Uterus (tissue), 2 donors: ENCODE measurements around the gene SUGP1.

ENCODE experiments used
- POLR2A ChIP-seq, 2 donors: fragments of 450-650 bp; IDR thresholded peaks; one replicate each; pipeline ENCODE4 v1.6.1; 2016; ENCODE audit warnings: antibody characterized with exemption in 2 of 2, mild to moderate bottlenecking in 1 of 2, moderate library complexity in 1 of 2
- TF ChIP-seq, protein P1 (sequence below), 4 experiments: fragments of 200-600 bp in 2 of 4; fragments of 450-650 bp in 2 of 4; sonication (generic) in 2 of 4; IDR thresholded peaks; one replicate each; pipeline ENCODE4 v1.5.1; 2016 to 2019; ENCODE audit warnings: antibody characterized with exemption in 4 of 4, mild to moderate bottlenecking in 2 of 4, moderate library complexity in 1 of 4

DNA sequence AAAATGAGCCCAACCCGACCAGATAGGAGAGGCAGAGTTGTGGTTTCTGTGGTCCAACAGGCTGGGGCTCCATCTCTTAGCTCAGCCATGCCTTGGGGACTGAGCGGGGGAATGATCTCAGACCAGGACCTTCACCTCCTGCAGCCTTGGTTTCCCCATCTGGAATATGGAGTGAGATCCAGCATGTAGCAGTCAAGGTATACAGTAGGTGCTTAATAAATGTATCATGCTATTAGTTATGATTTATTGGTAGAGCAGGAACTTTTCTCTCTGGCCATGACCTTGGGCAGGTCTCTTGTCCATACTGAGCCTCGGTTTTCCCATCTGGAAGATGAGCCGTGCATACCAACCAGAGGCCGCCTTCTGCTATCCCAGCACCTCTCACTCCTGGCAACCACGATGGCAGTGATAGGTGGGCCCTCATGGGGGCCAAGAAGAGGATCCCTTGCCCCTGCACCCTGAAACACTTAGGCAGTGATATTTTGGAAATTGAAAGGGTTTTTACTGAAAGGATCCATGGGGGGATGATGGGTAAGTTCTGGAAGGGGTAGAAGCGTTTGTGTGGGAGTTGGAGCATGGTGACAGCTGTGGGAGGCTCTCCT lies 56.3 kb downstream of the SUGP1 start:
- TF ChIP-seq, protein P1, sequence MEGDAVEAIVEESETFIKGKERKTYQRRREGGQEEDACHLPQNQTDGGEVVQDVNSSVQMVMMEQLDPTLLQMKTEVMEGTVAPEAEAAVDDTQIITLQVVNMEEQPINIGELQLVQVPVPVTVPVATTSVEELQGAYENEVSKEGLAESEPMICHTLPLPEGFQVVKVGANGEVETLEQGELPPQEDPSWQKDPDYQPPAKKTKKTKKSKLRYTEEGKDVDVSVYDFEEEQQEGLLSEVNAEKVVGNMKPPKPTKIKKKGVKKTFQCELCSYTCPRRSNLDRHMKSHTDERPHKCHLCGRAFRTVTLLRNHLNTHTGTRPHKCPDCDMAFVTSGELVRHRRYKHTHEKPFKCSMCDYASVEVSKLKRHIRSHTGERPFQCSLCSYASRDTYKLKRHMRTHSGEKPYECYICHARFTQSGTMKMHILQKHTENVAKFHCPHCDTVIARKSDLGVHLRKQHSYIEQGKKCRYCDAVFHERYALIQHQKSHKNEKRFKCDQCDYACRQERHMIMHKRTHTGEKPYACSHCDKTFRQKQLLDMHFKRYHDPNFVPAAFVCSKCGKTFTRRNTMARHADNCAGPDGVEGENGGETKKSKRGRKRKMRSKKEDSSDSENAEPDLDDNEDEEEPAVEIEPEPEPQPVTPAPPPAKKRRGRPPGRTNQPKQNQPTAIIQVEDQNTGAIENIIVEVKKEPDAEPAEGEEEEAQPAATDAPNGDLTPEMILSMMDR (IDR thresholded peaks at IDR 0.05): no peak
- no peak for TF ChIP-seq POLR2A (IDR thresholded peaks at IDR 0.05)
